GM21576 (cell line): Measurements from ENCODE around the gene ASTN2.

ENCODE experiments used
- ATAC-seq: cut with Tn5 transposase; IDR thresholded peaks from one replicate; pipeline ENCODE4 v1.9.1; 2021; ENCODE audit warnings: mild to moderate bottlenecking, moderate library complexity; ENCODE audit not compliant: unreplicated experiment

ASTN2 gene

GRCh38 chr9:116555556-116556155 is 859.2 kb downstream of the ASTN2 start:
- no peak for ATAC-seq

- no peak for ATAC-seq
Measured at GRCh38 chr9:116555119-116555518, 859.7 kb downstream of the ASTN2 start.

- no peak for ATAC-seq
Measured at GRCh38 chr9:116550696-116551436, 864.0 kb downstream of the ASTN2 start.

- no peak for ATAC-seq
Measured at GRCh38 chr9:116549786-116550660, 864.8 kb downstream of the ASTN2 start.

- no peak for ATAC-seq
Measured at GRCh38 chr9:116549061-116549664, 865.7 kb downstream of the ASTN2 start.

- no peak for ATAC-seq
Measured at GRCh38 chr9:116547729-116548426, 867.0 kb downstream of the ASTN2 start.

- ATAC-seq: no peak
Measured at GRCh38 chr9:116546711-116547581, 867.9 kb downstream of the ASTN2 start.

- ATAC-seq: no peak
Measured at GRCh38 chr9:116544896-116545295, 870.0 kb downstream of the ASTN2 start.

GRCh38 chr9:116543731-116544400 is 871.0 kb downstream of the ASTN2 start:
- ATAC-seq: no peak

- no peak for ATAC-seq
Measured at GRCh38 chr9:116541402-116541801, 873.5 kb downstream of the ASTN2 start.

- ATAC-seq: no peak
Measured at GRCh38 chr9:116539549-116539948, 875.3 kb downstream of the ASTN2 start.

- ATAC-seq: no peak
Measured at GRCh38 chr9:116525611-116526010, 889.2 kb downstream of the ASTN2 start.

GRCh38 chr9:116524778-116525470 is 889.9 kb downstream of the ASTN2 start:
- ATAC-seq: no peak

- ATAC-seq: no peak
Measured at GRCh38 chr9:116520218-116520617, 894.6 kb downstream of the ASTN2 start.

- no peak for ATAC-seq
Measured at GRCh38 chr9:116516456-116516855, 898.4 kb downstream of the ASTN2 start.

GRCh38 chr9:116515541-116515940 is 899.3 kb downstream of the ASTN2 start:
- ATAC-seq: no peak

GRCh38 chr9:116506685-116507084 is 908.2 kb downstream of the ASTN2 start:
- no peak for ATAC-seq

GRCh38 chr9:116504893-116505480 is 909.9 kb downstream of the ASTN2 start:
- ATAC-seq: peak; percentile 92
